ENCODE data around the gene PNMA6E. TPM values are rescaled to one million over a fixed set of nuclear protein-coding genes. Genes with fewer than 3 reads are reported as not detected.

Gene PNMA6E
- total and polyA plus RNA-seq, 9 of the 15 experiments (the other 6 are each of a cell fraction or from before 2014, with no cell fraction given): 0.03 TPM; not detected in 8

DNA sequence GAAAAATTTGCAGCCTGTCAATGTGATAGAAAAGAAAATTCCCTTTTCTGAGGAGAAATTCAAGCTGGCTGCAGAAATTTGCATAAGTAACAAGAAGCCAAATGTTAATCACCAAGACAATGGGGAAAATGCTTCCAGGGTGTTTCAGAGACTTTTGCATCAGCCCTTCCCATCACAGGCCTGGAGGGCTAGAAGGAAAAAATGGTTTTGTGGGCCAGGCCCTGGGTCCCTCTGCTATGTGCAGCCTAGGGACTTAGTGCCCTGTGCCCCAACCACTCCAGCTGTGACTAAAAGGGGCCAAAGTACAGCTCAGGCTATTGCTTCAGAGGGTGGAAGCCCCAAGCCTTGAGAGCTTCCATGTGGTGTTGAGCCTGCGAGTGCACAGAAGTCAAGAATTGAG is 43.3 kb downstream of the PNMA6E start:
- Histone ChIP-seq H3K9me3 (replicated peaks; ENCODE audit: control insufficient read depth, insufficient read depth, low read depth, low read length) (no peaks in the 10 kb centered on the region), H3K36me3 (ENCODE audit: control insufficient read depth, insufficient read depth, low read length) (no peaks in the 10 kb centered on the region), H3K4me2 (ENCODE audit: insufficient read depth, low read length) (no peak overlapping the region), H3K9ac (ENCODE audit: insufficient read depth in 1 of 2, low read depth in 2 of 2, low read length in 2 of 2) (no peak overlapping the region), H2AFZ (ENCODE audit: low read depth, low read length) (no peak overlapping the region), H3K4me3 (no peak overlapping the region), H3K27me3 (ENCODE audit: control insufficient read depth in 2 of 2, insufficient read depth in 2 of 2, low read length in 2 of 2) (no peaks in the 10 kb centered on the region), H3K27ac (ENCODE audit: extremely low read depth, low read depth, low read length) (no peak overlapping the region), H3K79me2 (ENCODE audit: control insufficient read depth, insufficient read depth, low read length) (no peaks in the 10 kb centered on the region), H4K20me1 (replicated peaks; ENCODE audit: control insufficient read depth, insufficient read depth, low read length) (no peaks in the 10 kb centered on the region), H3K9me1 (ENCODE audit: control insufficient read depth, insufficient read depth, low read length) (no peaks in the 10 kb centered on the region), H3K4me1 (replicated peaks in 1 of 2; ENCODE audit: control insufficient read depth in 2 of 2, insufficient read depth in 2 of 2, low read length in 2 of 2) (peaks cover 0 to 3% of the 10 kb centered on the region in 2 experiments; a peak in 1 of 5 replicates)
- ATAC-seq: no peak
- DNase-seq (ENCODE audit: extremely low read depth in 1 of 4, low spot score in 3 of 4): no peak
- FAIRE-seq: no peak
- intact Hi-C loops (cut with micrococcal nuclease) (no loop called here), in situ Hi-C loops (cut with MboI) (no loop called here)
- CTCF ChIA-PET (ENCODE audit: low intra/inter-chr PET ratio): no interaction called here
- no TSS peak for BruUV-seq (replicated peaks)
- WGBS (ENCODE audit: insufficient coverage, low coverage, missing lambda C conversion rate): 22% methylated on average over 1 of the region's 1 CpG
- TF ChIP-seq, protein P1, sequence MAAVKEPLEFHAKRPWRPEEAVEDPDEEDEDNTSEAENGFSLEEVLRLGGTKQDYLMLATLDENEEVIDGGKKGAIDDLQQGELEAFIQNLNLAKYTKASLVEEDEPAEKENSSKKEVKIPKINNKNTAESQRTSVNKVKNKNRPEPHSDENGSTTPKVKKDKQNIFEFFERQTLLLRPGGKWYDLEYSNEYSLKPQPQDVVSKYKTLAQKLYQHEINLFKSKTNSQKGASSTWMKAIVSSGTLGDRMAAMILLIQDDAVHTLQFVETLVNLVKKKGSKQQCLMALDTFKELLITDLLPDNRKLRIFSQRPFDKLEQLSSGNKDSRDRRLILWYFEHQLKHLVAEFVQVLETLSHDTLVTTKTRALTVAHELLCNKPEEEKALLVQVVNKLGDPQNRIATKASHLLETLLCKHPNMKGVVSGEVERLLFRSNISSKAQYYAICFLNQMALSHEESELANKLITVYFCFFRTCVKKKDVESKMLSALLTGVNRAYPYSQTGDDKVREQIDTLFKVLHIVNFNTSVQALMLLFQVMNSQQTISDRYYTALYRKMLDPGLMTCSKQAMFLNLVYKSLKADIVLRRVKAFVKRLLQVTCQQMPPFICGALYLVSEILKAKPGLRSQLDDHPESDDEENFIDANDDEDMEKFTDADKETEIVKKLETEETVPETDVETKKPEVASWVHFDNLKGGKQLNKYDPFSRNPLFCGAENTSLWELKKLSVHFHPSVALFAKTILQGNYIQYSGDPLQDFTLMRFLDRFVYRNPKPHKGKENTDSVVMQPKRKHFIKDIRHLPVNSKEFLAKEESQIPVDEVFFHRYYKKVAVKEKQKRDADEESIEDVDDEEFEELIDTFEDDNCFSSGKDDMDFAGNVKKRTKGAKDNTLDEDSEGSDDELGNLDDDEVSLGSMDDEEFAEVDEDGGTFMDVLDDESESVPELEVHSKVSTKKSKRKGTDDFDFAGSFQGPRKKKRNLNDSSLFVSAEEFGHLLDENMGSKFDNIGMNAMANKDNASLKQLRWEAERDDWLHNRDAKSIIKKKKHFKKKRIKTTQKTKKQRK (IDR thresholded peaks at IDR 0.05; ENCODE audit: borderline replicate concordance, low read depth, low read length): 0 out of 2 replicates have a peak, but pooled peaks have one; percentile 27
- TF ChIP-seq, protein P2, sequence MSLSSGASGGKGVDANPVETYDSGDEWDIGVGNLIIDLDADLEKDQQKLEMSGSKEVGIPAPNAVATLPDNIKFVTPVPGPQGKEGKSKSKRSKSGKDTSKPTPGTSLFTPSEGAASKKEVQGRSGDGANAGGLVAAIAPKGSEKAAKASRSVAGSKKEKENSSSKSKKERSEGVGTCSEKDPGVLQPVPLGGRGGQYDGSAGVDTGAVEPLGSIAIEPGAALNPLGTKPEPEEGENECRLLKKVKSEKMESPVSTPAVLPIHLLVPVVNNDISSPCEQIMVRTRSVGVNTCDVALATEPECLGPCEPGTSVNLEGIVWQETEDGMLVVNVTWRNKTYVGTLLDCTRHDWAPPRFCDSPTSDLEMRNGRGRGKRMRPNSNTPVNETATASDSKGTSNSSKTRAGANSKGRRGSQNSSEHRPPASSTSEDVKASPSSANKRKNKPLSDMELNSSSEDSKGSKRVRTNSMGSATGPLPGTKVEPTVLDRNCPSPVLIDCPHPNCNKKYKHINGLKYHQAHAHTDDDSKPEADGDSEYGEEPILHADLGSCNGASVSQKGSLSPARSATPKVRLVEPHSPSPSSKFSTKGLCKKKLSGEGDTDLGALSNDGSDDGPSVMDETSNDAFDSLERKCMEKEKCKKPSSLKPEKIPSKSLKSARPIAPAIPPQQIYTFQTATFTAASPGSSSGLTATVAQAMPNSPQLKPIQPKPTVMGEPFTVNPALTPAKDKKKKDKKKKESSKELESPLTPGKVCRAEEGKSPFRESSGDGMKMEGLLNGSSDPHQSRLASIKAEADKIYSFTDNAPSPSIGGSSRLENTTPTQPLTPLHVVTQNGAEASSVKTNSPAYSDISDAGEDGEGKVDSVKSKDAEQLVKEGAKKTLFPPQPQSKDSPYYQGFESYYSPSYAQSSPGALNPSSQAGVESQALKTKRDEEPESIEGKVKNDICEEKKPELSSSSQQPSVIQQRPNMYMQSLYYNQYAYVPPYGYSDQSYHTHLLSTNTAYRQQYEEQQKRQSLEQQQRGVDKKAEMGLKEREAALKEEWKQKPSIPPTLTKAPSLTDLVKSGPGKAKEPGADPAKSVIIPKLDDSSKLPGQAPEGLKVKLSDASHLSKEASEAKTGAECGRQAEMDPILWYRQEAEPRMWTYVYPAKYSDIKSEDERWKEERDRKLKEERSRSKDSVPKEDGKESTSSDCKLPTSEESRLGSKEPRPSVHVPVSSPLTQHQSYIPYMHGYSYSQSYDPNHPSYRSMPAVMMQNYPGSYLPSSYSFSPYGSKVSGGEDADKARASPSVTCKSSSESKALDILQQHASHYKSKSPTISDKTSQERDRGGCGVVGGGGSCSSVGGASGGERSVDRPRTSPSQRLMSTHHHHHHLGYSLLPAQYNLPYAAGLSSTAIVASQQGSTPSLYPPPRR (CRISPR knock-in tag; IDR thresholded peaks at IDR 0.05; ENCODE audit: borderline replicate concordance): no peak
- peak; percentile 73 for TF ChIP-seq ZFP36 (IDR thresholded peaks at IDR 0.05; ENCODE audit: low read depth, low read length, partially characterized antibody)
- POLR2A ChIA-PET: no interaction called here

All from K562 (cell line).